Thyroid gland (tissue), 4 donors: ENCODE measurements around the gene TRPC6. TPM values are rescaled to one million over a fixed set of nuclear protein-coding genes. Genes with fewer than 3 reads are reported as not detected.

Experiments
- DNase-seq, 2 donors: peaks; one replicate each; pipeline ENCODE4 v3.0.0-alpha.2; 2019
- H3K27ac ChIP-seq, 3 donors: fragments of 200-600 bp; sonication (generic); 1 replicate in 2 of 3; 2 replicates in 1 of 3; pipeline ENCODE4 v1.5.1; 2016 to 2019; ENCODE audit warnings: mild to moderate bottlenecking in 1 of 3, moderate library complexity in 1 of 3
- H3K27me3 ChIP-seq: fragments of 200-600 bp; sonication (generic); one replicate; pipeline ENCODE4 v1.5.1; 2019
- H3K36me3 ChIP-seq, 2 donors: fragments of 200-600 bp; sonication (generic); one replicate each; pipeline ENCODE4 v1.5.1; 2016 to 2019
- H3K4me1 ChIP-seq, 2 donors: fragments of 200-600 bp; sonication (generic); one replicate each; pipeline ENCODE4 v1.5.1; 2017 to 2019
- H3K4me3 ChIP-seq, 3 donors: fragments of 200-600 bp; sonication (generic); replicated peaks in 1 of 3; 1 replicate in 2 of 3; 2 replicates in 1 of 3; pipeline ENCODE4 v1.5.1; 2016; ENCODE audit warnings: mild to moderate bottlenecking in 1 of 3
- H3K9me3 ChIP-seq: fragments of 200-600 bp; sonication (generic); one replicate; pipeline ENCODE4 v1.5.1; 2017
- CTCF ChIP-seq, 6 experiments: fragments of 200-600 bp in 3 of 6; fragments of 450-650 bp in 3 of 6; sonication (generic) in 3 of 6; IDR thresholded peaks; one replicate each; pipeline ENCODE4 v1.5.1; 2016 to 2019; ENCODE audit warnings: antibody characterized with exemption in 6 of 6, mild to moderate bottlenecking in 2 of 6, inconsistent platforms in 1 of 6, moderate library complexity in 1 of 6
- POLR2A ChIP-seq, 2 donors: fragments of 450-650 bp; IDR thresholded peaks; one replicate each; pipeline ENCODE4 v1.6.1; 2017; ENCODE audit warnings: antibody characterized with exemption in 2 of 2, mild to moderate bottlenecking in 2 of 2, moderate library complexity in 1 of 2
- WGBS, 2 donors: methylation state at CpG; one replicate each; pipeline ENCODE4 v1.1.5; 2017; 5-methylcytosine and 5-hydroxymethylcytosine counted together
- intact Hi-C: fragments of 100-400 bp; cut with DNase I; formaldehyde crosslinking; loops from one replicate; pipeline ENCODE4 v1.15.1; 2023
- total RNA-seq, 4 donors: library from RNA; depleted of rRNA; stranded (reverse); fragments of >200 nt; gene quantifications; one replicate each; pipeline ENCODE4 v1.2.3, GENCODE V29; 2016

The TRPC6 gene
- total RNA-seq, 4 donors from 2014 or later: 14.1 to 28.4 (median 19.4) TPM

GRCh38 chr11:101566626-101567025 lies 17.2 kb downstream of the TRPC6 start:
- Histone ChIP-seq H3K4me3 (no peak overlapping the region), H3K27ac (peak overlapping the region in 2 of 3 donors; percentile 47 to 53), H3K4me1 (peaks cover 9 to 10% of the 10 kb centered on the region in 2 donors), H3K27me3 (no peaks in the 10 kb centered on the region), H3K36me3 (no peaks in the 10 kb centered on the region), H3K9me3 (no peaks in the 10 kb centered on the region)
- TF ChIP-seq POLR2A (IDR thresholded peaks at IDR 0.05) (no peak), CTCF (IDR thresholded peaks at IDR 0.05) (no peak)
- 71 to 75% methylated on average over 7 to 8 of the region's 8 CpGs for WGBS, 2 donors
- intact Hi-C loops: no loop called here
- no peak for DNase-seq

GRCh38 chr11:101563166-101563565 lies 20.6 kb downstream of the TRPC6 start:
- no peak for TF ChIP-seq POLR2A (IDR thresholded peaks at IDR 0.05)
- TF ChIP-seq CTCF (IDR thresholded peaks at IDR 0.05): no peak
- Histone ChIP-seq H3K4me3 (no peak overlapping the region), H3K36me3 (no peaks in the 10 kb centered on the region), H3K4me1 (peaks cover 21 to 32% of the 10 kb centered on the region in 2 donors), H3K9me3 (no peaks in the 10 kb centered on the region), H3K27me3 (no peaks in the 10 kb centered on the region), H3K27ac (no peak overlapping the region)
- WGBS, 2 donors: 90% methylated on average over 2 of the region's 2 CpGs
- intact Hi-C loops: no loop called here
- DNase-seq: no peak

DNA sequence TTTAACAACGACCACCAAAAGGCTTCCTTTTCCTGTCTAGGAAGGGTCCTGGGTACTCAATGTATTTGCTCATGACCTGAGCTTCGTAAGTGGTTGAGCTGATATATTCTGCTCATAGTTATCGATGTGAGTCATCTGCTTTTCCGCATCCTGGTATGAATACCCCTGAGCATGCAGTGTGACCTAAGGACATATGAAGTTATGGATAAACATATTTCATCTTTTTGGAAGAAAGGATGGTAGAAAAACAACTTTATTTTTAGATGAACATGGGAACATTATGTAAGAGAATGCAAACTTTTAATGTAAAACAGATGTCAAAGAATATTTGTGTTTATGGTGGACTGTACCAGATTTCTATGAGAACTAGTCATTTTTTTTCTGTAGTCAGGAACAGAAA lies 28.4 kb downstream of the TRPC6 start:
- intact Hi-C loops: no loop called here
- TF ChIP-seq POLR2A (IDR thresholded peaks at IDR 0.05) (no peak), CTCF (IDR thresholded peaks at IDR 0.05) (no peak)
- Histone ChIP-seq H3K4me1 (peaks cover 20 to 23% of the 10 kb centered on the region in 2 donors), H3K4me3 (no peak overlapping the region), H3K27me3 (no peaks in the 10 kb centered on the region), H3K36me3 (no peaks in the 10 kb centered on the region), H3K9me3 (no peaks in the 10 kb centered on the region), H3K27ac (no peak overlapping the region)
- WGBS, 2 donors: 79 to 80% methylated on average over 4 of the region's 4 CpGs
- DNase-seq: no peak

DNA sequence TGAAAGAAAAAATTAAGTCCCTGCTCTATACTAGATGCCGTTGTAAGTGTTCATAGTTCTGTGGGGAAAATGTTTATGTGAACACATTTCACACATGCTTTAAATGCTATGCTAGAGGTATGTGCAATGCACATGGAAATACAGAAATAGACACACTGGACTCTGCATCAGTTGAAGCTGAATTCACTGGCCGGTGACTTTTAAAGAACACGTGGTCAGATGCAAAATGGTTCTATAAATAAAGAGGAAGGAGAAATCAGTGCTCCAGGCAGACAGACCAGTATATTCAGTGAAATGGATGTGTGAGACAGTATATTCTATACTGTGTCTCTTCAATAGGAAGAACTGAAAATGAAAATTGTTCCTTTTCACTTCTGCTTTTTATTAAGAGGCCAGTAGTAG lies 29.9 kb downstream of the TRPC6 start:
- no peaks in the 10 kb centered on the region for H3K36me3 ChIP-seq
- 62 to 64% methylated on average over 3 of the region's 3 CpGs for WGBS, 2 donors
- H3K4me3 ChIP-seq: no peak overlapping the region
- H3K27me3 ChIP-seq: no peaks in the 10 kb centered on the region
- peaks cover 13 to 14% of the 10 kb centered on the region in 2 donors for H3K4me1 ChIP-seq
- DNase-seq: no peak
- no peaks in the 10 kb centered on the region for H3K9me3 ChIP-seq
- TF ChIP-seq POLR2A (IDR thresholded peaks at IDR 0.05) (no peak), CTCF (IDR thresholded peaks at IDR 0.05) (no peak)
- intact Hi-C loops: no loop called here
- no peak overlapping the region for H3K27ac ChIP-seq

- DNase-seq: no peak
- intact Hi-C loops: no loop called here
- no peaks in the 10 kb centered on the region for H3K9me3 ChIP-seq
- no peaks in the 10 kb centered on the region for H3K36me3 ChIP-seq
- 57 to 80% methylated on average over 2 of the region's 2 CpGs for WGBS, 2 donors
- TF ChIP-seq CTCF (IDR thresholded peaks at IDR 0.05) (no peak), POLR2A (IDR thresholded peaks at IDR 0.05) (no peak)
- H3K4me1 ChIP-seq: peaks cover 8% of the 10 kb centered on the region in 2 donors
- H3K4me3 ChIP-seq: no peak overlapping the region
- H3K27me3 ChIP-seq: no peaks in the 10 kb centered on the region
- no peak overlapping the region for H3K27ac ChIP-seq
These were observed 30.9 kb downstream of the TRPC6 start for GRCh38 chr11:101552888-101553287.
